MM.1S (cell line): ENCODE data around the gene SALL4.

ENCODE experiments used
- CTCF ChIP-seq: fragments of 300-600 bp; sonication (generic); IDR thresholded peaks from 2 replicates; pipeline ENCODE4 v1.5.1; 2016; ENCODE audit warnings: antibody characterized with exemption, low read length, mixed read lengths
- EZH2 ChIP-seq: fragments of 300-600 bp; sonication (generic); optimal IDR thresholded peaks from 2 replicates; pipeline ENCODE3; 2017; ENCODE audit warnings: low read depth, mild to moderate bottlenecking, antibody characterized with exemption, low read length, mixed read lengths
- EZH2phosphoT487 ChIP-seq: fragments of 300-600 bp; sonication (generic); IDR thresholded peaks from 2 replicates; pipeline ENCODE4 v1.6.1; 2018; ENCODE audit warnings: antibody characterized with exemption, low read length

GRCh38 chr20:51832276-51832675, 30.0 kb upstream of the SALL4 start:
- TF ChIP-seq EZH2phosphoT487, result no peak
- TF ChIP-seq EZH2, result no peak
- no peak for TF ChIP-seq CTCF
